SK-N-SH treated with all-trans-retinoic acid at 6 μM for 48 hours (cell line): ENCODE results near the gene ADORA2A.

ENCODE experiments used
- CSRNP3 ChIP-seq: fragments of 250-450 bp; sonication (Bioruptor Pico); IDR thresholded peaks from 2 replicates; pipeline ENCODE4 v1.5.1; 2021; ENCODE audit warnings: mild to moderate bottlenecking, moderate library complexity
- ESRRG ChIP-seq: fragments of 250-450 bp; sonication (Bioruptor Pico); IDR thresholded peaks from 2 replicates; pipeline ENCODE4 v1.6.1; 2021; ENCODE audit warnings: mild to moderate bottlenecking
- OSR1 ChIP-seq: fragments of 250-450 bp; sonication (Bioruptor Pico); IDR thresholded peaks from 2 replicates; pipeline ENCODE4 v1.8.0; 2022; ENCODE audit warnings: moderate library complexity, mild to moderate bottlenecking, inconsistent platforms
- PATZ1 ChIP-seq: fragments of 250-450 bp; sonication (Bioruptor Pico); IDR thresholded peaks from 2 replicates; pipeline ENCODE4 v1.8.0; 2020; ENCODE audit warnings: mild to moderate bottlenecking, moderate library complexity, borderline replicate concordance
- POU6F1 ChIP-seq: fragments of 250-450 bp; sonication (Bioruptor Pico); IDR thresholded peaks from 2 replicates; pipeline ENCODE4 v1.8.0; 2021; ENCODE audit warnings: low read depth, mild to moderate bottlenecking, moderate library complexity, borderline replicate concordance
- TOX ChIP-seq: fragments of 250-450 bp; sonication (Bioruptor Pico); IDR thresholded peaks from 2 replicates; pipeline ENCODE4 v1.8.0; 2021; ENCODE audit warnings: mild to moderate bottlenecking, moderate library complexity, borderline replicate concordance
- ZFP30 ChIP-seq: fragments of 450-650 bp; formaldehyde crosslinking; IDR thresholded peaks from 2 replicates; pipeline ENCODE4 v1.5.0; 2022; ENCODE audit warnings: mild to moderate bottlenecking, moderate library complexity

GRCh38 chr22:24392218-24392931, 35.0 kb upstream of the ADORA2A start:
- TF ChIP-seq ESRRG (CRISPR knock-in tag) = peak; percentile 59
- peak; percentile 71; the same call in 1 of the 2 replicates for TF ChIP-seq CSRNP3 (CRISPR knock-in tag)
- TF ChIP-seq POU6F1 = 0 out of 2 replicates have a peak, but pooled peaks have one; percentile 10
- no peak for TF ChIP-seq PATZ1 (CRISPR knock-in tag)
- TF ChIP-seq OSR1 = no peak
- TF ChIP-seq ZFP30 = no peak
- no peak for TF ChIP-seq TOX (CRISPR knock-in tag)
